ENCODE results near the gene VTI1A.
"Not testable (repeated sequence)": the region's sequence is repeated elsewhere in the genome, so short reads cannot be mapped to it uniquely, and the experiment has no call there.

VTI1A gene

GRCh38 chr10:112446855-112447619 lies at the start of gene VTI1A, which contains the start of gene ZDHHC6:
VTI1A (plus strand) TSS chr10:112447215; CDS start chr10:112447374, 159 bp downstream.
ZDHHC6 (minus strand) TSS chr10:112446914; CDS start chr10:112445436, 1,478 bp downstream.
- DNase-seq (ENCODE audit: low read depth), result peak; percentile 69

- DNase-seq (ENCODE audit: low read depth), result no peak
Observed at GRCh38 chr10:112397592-112397991, 49.4 kb upstream of the VTI1A start.

- no peak for DNase-seq (ENCODE audit: low read depth)
Observed at GRCh38 chr10:112402917-112403316, 44.1 kb upstream of the VTI1A start.

GRCh38 chr10:112404617-112405016 lies 42.4 kb upstream of the VTI1A start:
- DNase-seq (ENCODE audit: low read depth), result no peak

- DNase-seq (ENCODE audit: low read depth), result not testable (repeated sequence)
Observed at GRCh38 chr10:112406806-112407205, 40.2 kb upstream of the VTI1A start.

- DNase-seq (ENCODE audit: low read depth), result no peak
Observed at GRCh38 chr10:112407696-112408095, 39.3 kb upstream of the VTI1A start.

GRCh38 chr10:112409299-112409698 lies 37.7 kb upstream of the VTI1A start:
- no peak for DNase-seq (ENCODE audit: low read depth)

- no peak for DNase-seq (ENCODE audit: low read depth)
Observed at GRCh38 chr10:112409755-112410154, 37.3 kb upstream of the VTI1A start.

- no peak for DNase-seq (ENCODE audit: low read depth)
Observed at GRCh38 chr10:112412696-112413095, 34.3 kb upstream of the VTI1A start.

- DNase-seq (ENCODE audit: low read depth), result no peak
Observed at GRCh38 chr10:112421731-112422130, 25.3 kb upstream of the VTI1A start.

- DNase-seq (ENCODE audit: low read depth), result no peak
Observed at GRCh38 chr10:112424651-112425050, 22.4 kb upstream of the VTI1A start.

GRCh38 chr10:112426111-112426510 lies 20.9 kb upstream of the VTI1A start:
- DNase-seq (ENCODE audit: low read depth), result no peak

- no peak for DNase-seq (ENCODE audit: low read depth)
Observed at GRCh38 chr10:112429147-112429546, 17.9 kb upstream of the VTI1A start.

GRCh38 chr10:112429654-112430230 lies 17.3 kb upstream of the VTI1A start:
- DNase-seq (ENCODE audit: low read depth), result no peak

GRCh38 chr10:112433136-112433535 lies 13.9 kb upstream of the VTI1A start:
- DNase-seq (ENCODE audit: low read depth), result no peak

- DNase-seq (ENCODE audit: low read depth), result no peak
Observed at GRCh38 chr10:112434988-112435619, 11.9 kb upstream of the VTI1A start.

- no peak for DNase-seq (ENCODE audit: low read depth)
Observed at GRCh38 chr10:112438356-112438755, 8.7 kb upstream of the VTI1A start.

- DNase-seq (ENCODE audit: low read depth), result no peak
Observed at GRCh38 chr10:112441520-112441919, 5.5 kb upstream of the VTI1A start.

GRCh38 chr10:112442063-112442462 lies 5.0 kb upstream of the VTI1A start:
- DNase-seq (ENCODE audit: low read depth), result no peak

GRCh38 chr10:112446055-112446854 lies 760 bp upstream of the VTI1A start:
- DNase-seq (ENCODE audit: low read depth), result no peak

GRCh38 chr10:112447620-112447928 lies 559 bp downstream of the VTI1A start:
- no peak for DNase-seq (ENCODE audit: low read depth)

GRCh38 chr10:112448888-112449287 lies 1.9 kb downstream of the VTI1A start:
- DNase-seq (ENCODE audit: low read depth), result no peak
